Transverse colon (tissue), 4 donors: ENCODE measurements around the gene TMEM156. TPM values are rescaled to one million over a fixed set of nuclear protein-coding genes. Genes with fewer than 3 reads are reported as not detected.
"Not testable (repeated sequence)": the region's sequence is repeated elsewhere in the genome, so short reads cannot be mapped to it uniquely, and the experiment has no call there.

ENCODE experiments used
- DNase-seq: peaks from one replicate; pipeline ENCODE4 v3.0.0-alpha.2; 2019
- H3K27ac ChIP-seq, 4 donors: fragments of 200-600 bp; sonication (generic); 2 replicates each; pipeline ENCODE4 v1.5.1; 2016 to 2018; ENCODE audit warnings: inconsistent platforms in 4 of 4
- H3K27me3 ChIP-seq: fragments of 200-600 bp; sonication (generic); 2 replicates; pipeline ENCODE4 v1.5.1; 2017; ENCODE audit warnings: inconsistent platforms
- H3K36me3 ChIP-seq, 4 donors: fragments of 200-600 bp; sonication (generic); 2 replicates each; pipeline ENCODE4 v1.5.1; 2017 to 2019; ENCODE audit warnings: inconsistent platforms in 4 of 4
- H3K4me1 ChIP-seq, 4 donors: fragments of 200-600 bp; sonication (generic); 2 replicates each; pipeline ENCODE4 v1.5.1; 2017 to 2020; ENCODE audit warnings: inconsistent platforms in 4 of 4
- H3K4me3 ChIP-seq, 4 donors: fragments of 200-600 bp; sonication (generic); 1 replicate in 1 of 4; 2 replicates in 3 of 4; pipeline versions ENCODE4 v1.5.1 to v1.6.1; 2017 to 2019; ENCODE audit warnings: inconsistent platforms in 4 of 4
- H3K9me3 ChIP-seq, 2 donors: fragments of 200-600 bp; sonication (generic); 2 replicates each; pipeline ENCODE4 v1.5.1; 2017 to 2019; ENCODE audit warnings: inconsistent platforms in 2 of 2
- EP300 ChIP-seq: sonication (generic); formaldehyde crosslinking; IDR thresholded peaks from one replicate; pipeline ENCODE4 v1.6.1; 2017; ENCODE audit warnings: antibody characterized with exemption, low read depth
- POLR2A ChIP-seq: fragments of 450-650 bp; IDR thresholded peaks from one replicate; pipeline ENCODE4 v1.6.1; 2016; ENCODE audit warnings: antibody characterized with exemption, mild to moderate bottlenecking, moderate library complexity
- POLR2AphosphoS5 ChIP-seq, 3 donors: sonication (generic); formaldehyde crosslinking; IDR thresholded peaks; one replicate each; pipeline ENCODE4 v1.6.1; 2016; ENCODE audit warnings: antibody characterized with exemption in 3 of 3
- WGBS, 2 donors: methylation state at CpG; one replicate each; pipeline ENCODE4 v1.1.5; 2018; ENCODE audit warnings: low coverage in 1 of 2; 5-methylcytosine and 5-hydroxymethylcytosine counted together
- in situ Hi-C, 4 donors: fragments of 200-750 bp; cut with MboI; loops; one replicate each; pipeline versions ENCODE4 v1.15.0 to v1.15.1; 2017; ENCODE audit warnings: low sequenced_read_pairs in 3 of 4, low pct_ligation_motif_present in 1 of 4, low pct_unique_long_range_greater_than_20kb in 1 of 4
- intact Hi-C: fragments of 100-400 bp; cut with DNase I; formaldehyde crosslinking; loops from one replicate; pipeline ENCODE4 v1.15.1; 2023; ENCODE audit warnings: low total_unique reads
- total RNA-seq, 4 donors: library from RNA; depleted of rRNA; stranded (reverse); fragments of >200 nt; gene quantifications; one replicate each; pipeline ENCODE4 v1.1.0, GENCODE V29; 2016
- TF ChIP-seq, protein P1 (sequence below), 5 experiments: fragments of 200-600 bp in 3 of 5; fragments of 450-650 bp in 2 of 5; sonication (generic) in 3 of 5; IDR thresholded peaks; 1 replicate in 2 of 5; 2 replicates in 3 of 5; pipeline ENCODE4 v1.5.1; 2016 to 2017; ENCODE audit warnings: antibody characterized with exemption in 5 of 5, inconsistent platforms in 3 of 5, mild to moderate bottlenecking in 2 of 5, moderate library complexity in 1 of 5

Gene TMEM156
- total RNA-seq, 4 donors from 2014 or later = 0.96 to 2.9 TPM; not detected in 2

DNA sequence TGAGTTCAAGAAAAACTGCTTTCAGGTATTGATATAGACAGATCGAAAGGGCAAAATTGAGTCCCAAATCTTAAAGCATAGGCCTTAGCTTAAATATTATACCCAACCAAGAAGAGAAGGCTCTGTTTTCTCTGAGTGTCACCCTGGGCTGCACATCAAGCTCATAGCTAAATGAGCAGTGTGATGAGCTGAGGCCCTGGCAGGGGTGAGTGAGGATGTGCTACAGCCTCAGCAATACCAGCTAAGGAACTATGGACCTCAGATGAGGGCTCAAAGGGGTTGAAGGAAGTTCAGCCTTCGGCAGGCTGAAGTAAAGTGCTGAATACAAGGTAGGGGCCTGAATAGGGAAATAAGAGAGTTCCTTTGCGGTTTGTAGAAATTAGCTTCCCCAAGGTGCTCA, 85.3 kb downstream of the TMEM156 start:
- in situ Hi-C loops = no loop called here
- H3K4me1 ChIP-seq = peaks cover 5 to 22% (median 16%) of the 10 kb centered on the region in 4 donors

DNA sequence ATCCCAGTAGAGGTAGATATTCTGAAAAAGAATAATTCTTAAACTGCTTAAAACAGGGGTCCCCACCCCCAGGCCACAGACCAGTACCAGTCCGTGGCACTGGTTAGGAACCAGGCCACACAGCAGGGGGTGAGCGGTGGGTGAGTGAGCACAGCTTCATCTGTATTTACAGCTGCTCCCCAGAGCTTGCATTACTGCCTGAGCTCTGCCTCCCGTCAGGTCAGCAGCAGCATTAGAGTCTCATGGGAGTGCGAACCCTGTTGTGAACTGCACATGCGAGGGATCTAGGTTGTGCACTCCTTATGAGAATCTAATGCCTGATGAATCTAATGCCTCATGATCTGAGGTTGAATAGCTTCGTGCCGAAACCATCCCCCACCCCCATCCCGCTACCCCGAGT, 87.8 kb downstream of the TMEM156 start:
- Histone ChIP-seq H3K27ac (peak overlapping the region; percentile 54 to 80 (median 76)), H3K36me3 (no peaks in the 10 kb centered on the region), H3K4me1 (peaks cover 0 to 14% (median 9%) of the 10 kb centered on the region in 4 donors), H3K9me3 (no peaks in the 10 kb centered on the region), H3K27me3 (no peaks in the 10 kb centered on the region), H3K4me3 (no peak overlapping the region)
- DNase-seq = no peak
- WGBS, 2 donors = 90 to 93% methylated on average over 3 to 9 of the region's 9 CpGs
- intact Hi-C loops (no loop called here), in situ Hi-C loops (no loop called here)
- TF ChIP-seq POLR2AphosphoS5 (IDR thresholded peaks at IDR 0.05) (no peak), EP300 (no peak)
- TF ChIP-seq, protein P1, sequence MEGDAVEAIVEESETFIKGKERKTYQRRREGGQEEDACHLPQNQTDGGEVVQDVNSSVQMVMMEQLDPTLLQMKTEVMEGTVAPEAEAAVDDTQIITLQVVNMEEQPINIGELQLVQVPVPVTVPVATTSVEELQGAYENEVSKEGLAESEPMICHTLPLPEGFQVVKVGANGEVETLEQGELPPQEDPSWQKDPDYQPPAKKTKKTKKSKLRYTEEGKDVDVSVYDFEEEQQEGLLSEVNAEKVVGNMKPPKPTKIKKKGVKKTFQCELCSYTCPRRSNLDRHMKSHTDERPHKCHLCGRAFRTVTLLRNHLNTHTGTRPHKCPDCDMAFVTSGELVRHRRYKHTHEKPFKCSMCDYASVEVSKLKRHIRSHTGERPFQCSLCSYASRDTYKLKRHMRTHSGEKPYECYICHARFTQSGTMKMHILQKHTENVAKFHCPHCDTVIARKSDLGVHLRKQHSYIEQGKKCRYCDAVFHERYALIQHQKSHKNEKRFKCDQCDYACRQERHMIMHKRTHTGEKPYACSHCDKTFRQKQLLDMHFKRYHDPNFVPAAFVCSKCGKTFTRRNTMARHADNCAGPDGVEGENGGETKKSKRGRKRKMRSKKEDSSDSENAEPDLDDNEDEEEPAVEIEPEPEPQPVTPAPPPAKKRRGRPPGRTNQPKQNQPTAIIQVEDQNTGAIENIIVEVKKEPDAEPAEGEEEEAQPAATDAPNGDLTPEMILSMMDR (IDR thresholded peaks at IDR 0.05) = no peak

More for the DNA sequence above, 85.3 kb downstream of the TMEM156 start:
- 90 to 100% methylated on average over 1 to 3 of the region's 3 CpGs for WGBS, 2 donors
- Histone ChIP-seq H3K27me3 (no peaks in the 10 kb centered on the region), H3K9me3 (no peaks in the 10 kb centered on the region), H3K4me3 (no peak overlapping the region), H3K27ac (peak overlapping the region; percentile 70 to 80 (median 74)), H3K36me3 (no peaks in the 10 kb centered on the region)
- no peak for DNase-seq
- intact Hi-C loops = no loop called here
- TF ChIP-seq POLR2A (no peak), POLR2AphosphoS5 (IDR thresholded peaks at IDR 0.05) (no peak)
- TF ChIP-seq, protein P1 (IDR thresholded peaks at IDR 0.05) = no peak

DNA sequence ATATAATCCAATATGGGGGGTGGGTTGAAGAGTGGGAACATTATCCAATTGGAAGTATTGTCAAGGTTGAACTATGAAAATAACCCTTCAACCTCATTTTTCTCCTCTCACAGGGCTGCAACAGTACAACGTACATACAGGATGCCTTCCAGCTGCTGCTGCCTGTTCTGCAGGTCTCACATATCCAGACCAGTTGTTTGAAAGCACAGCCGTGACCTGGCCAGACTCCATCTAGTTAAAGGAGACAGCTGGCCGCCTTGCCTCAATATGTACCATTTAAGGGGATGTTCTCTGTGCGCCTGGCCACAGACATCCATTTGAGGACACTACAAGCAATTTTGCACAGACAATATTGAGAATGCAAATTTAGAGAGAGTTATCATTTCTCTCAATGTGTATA, 88.9 kb downstream of the TMEM156 start:
- peak; percentile 68 to 86 (median 77) for TF ChIP-seq POLR2AphosphoS5 (IDR thresholded peaks at IDR 0.05)
- TF ChIP-seq EP300 = peak; percentile 45
- no peak for TF ChIP-seq POLR2A
- peak overlapping the region; percentile 54 to 80 (median 76) for H3K27ac ChIP-seq
- no peaks in the 10 kb centered on the region for H3K9me3 ChIP-seq
- DNase-seq = peak; percentile 71
- no peak overlapping the region for H3K4me3 ChIP-seq
- in situ Hi-C loops (no loop called here), intact Hi-C loops (no loop called here)
- peaks cover 0 to 8% (median 1%) of the 10 kb centered on the region in 4 donors for H3K36me3 ChIP-seq
- peaks cover 0 to 9% (median 4%) of the 10 kb centered on the region in 4 donors for H3K4me1 ChIP-seq
- H3K27me3 ChIP-seq = no peaks in the 10 kb centered on the region
- WGBS, 2 donors = 67% methylated on average over 4 of the region's 4 CpGs; no CpG with 5 or more reads in 1 of the 2 donors

DNA sequence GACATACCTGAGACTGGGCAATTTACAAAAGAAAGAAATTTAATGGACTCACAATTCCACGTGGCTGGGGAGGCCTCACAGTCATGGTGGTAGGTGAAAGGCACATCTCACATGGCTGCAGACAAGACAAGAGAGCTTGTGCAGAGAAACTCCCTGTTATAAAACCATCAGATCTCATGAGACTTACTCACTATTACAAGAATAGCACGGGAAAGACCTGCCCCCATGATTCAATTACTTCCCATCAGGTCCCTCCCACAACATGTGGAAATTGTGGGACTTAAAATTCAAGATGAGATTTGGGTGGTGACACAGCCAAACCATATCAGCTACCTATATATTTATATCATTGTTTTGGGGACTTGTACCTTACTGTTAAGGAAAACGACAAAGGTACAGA, 90.3 kb downstream of the TMEM156 start:
- H3K9me3 ChIP-seq, DNase-seq, H3K4me3 ChIP-seq, intact Hi-C loops, in situ Hi-C loops, H3K27me3 ChIP-seq, H3K4me1 ChIP-seq: not testable (repeated sequence)
- Histone ChIP-seq H3K36me3 (peaks cover 0 to 23% (median 8%) of the 10 kb centered on the region in 4 donors), H3K27ac (peak overlapping the region; percentile 54 to 80 (median 76))
- WGBS, 2 donors = 76 to 78% methylated on average over 2 to 3 of the region's 3 CpGs
- TF ChIP-seq POLR2AphosphoS5 (IDR thresholded peaks at IDR 0.05) = peak in 2 of 3 donors; percentile 6 to 29
- peak; percentile 40 for TF ChIP-seq EP300

DNA sequence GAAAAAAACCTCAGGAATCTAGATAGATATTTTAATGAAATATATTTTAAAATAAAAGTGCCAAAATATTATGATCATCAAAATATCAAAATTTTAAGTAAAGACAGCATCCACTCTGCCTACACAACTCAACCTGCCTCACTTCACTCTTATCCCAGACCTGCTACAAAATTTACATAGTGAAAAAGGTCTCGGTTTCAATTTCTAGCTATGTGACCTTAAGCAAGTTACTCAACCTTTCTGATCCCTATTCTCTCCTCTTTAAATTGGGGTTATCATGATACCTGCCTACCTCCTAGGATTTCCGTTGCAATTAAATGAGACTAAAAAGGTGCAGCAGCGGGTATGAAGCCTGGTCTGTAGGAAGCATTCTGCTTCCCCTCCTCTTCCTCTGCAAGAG, 91.7 kb downstream of the TMEM156 start:
- intact Hi-C loops (no loop called here), in situ Hi-C loops (no loop called here)
- H3K4me1 ChIP-seq = peaks cover 0 to 4% (median 0%) of the 10 kb centered on the region in 4 donors
- H3K27me3 ChIP-seq = no peaks in the 10 kb centered on the region
- no peaks in the 10 kb centered on the region for H3K9me3 ChIP-seq
- peak overlapping the region in 3 of 4 donors; percentile 74 to 80 (median 77) for H3K27ac ChIP-seq
- DNase-seq = no peak
- WGBS, 2 donors = 88 to 96% methylated on average over 3 of the region's 3 CpGs
- peaks cover 0 to 32% (median 11%) of the 10 kb centered on the region in 4 donors for H3K36me3 ChIP-seq
- TF ChIP-seq EP300 (no peak), POLR2A (no peak), POLR2AphosphoS5 (IDR thresholded peaks at IDR 0.05) (no peak)
- TF ChIP-seq, protein P1 (IDR thresholded peaks at IDR 0.05) = no peak
- no peak overlapping the region for H3K4me3 ChIP-seq
